ENCODE measurements around the gene MORC2. TPM values are rescaled to one million over a fixed set of nuclear protein-coding genes. Genes with fewer than 3 reads are reported as not detected.

The MORC2 gene
- total RNA-seq, 1 experiment from 2014 or later, result 27.4 TPM

Small RNA genes lying within 50 kb of the gene (small RNA-seq; reads per million reads assigned to genes)
- gene RF01892, result not detected

Other genes with a start within 250 kb of the MORC2 start
- gene TUG1, start 491 bp upstream of the MORC2 start, total RNA-seq (2014; rRNA removed; shearing (Covaris generic)), result 31.0 and 40.4 TPM in 2 replicates
- 96.3 and 116 TPM in 2 replicates for gene SMTN, start 112.5 kb upstream of the MORC2 start, total RNA-seq (2014; rRNA removed; shearing (Covaris generic))
- 11.0 and 15.9 TPM in 2 replicates for gene SELENOM, start 138.8 kb upstream of the MORC2 start, total RNA-seq (2014; rRNA removed; shearing (Covaris generic))
- gene INPP5J, start 154.2 kb upstream of the MORC2 start, total RNA-seq (2014; rRNA removed; shearing (Covaris generic)), result 0.23 and 0.88 TPM in 2 replicates
- 0.17 and 0.37 TPM in 2 replicates for gene PLA2G3, start 171.7 kb upstream of the MORC2 start, total RNA-seq (2014; rRNA removed; shearing (Covaris generic))
- 18.5 and 20.4 TPM in 2 replicates for gene RNF185, start 191.4 kb upstream of the MORC2 start, total RNA-seq (2014; rRNA removed; shearing (Covaris generic))
- 18.7 and 19.9 TPM in 2 replicates for gene LIMK2, start 243.5 kb upstream of the MORC2 start, total RNA-seq (2014; rRNA removed; shearing (Covaris generic))